Stomach (tissue), 9 donors: ENCODE measurements around the gene STMP1. TPM values are rescaled to one million over a fixed set of nuclear protein-coding genes. Genes with fewer than 3 reads are reported as not detected.

Source experiments
- DNase-seq, 2 donors: peaks; one replicate each; pipeline versions ENCODE4 v3.0.0 to v3.0.0-alpha.2; 2013 to 2019
- H3K27ac ChIP-seq, 5 donors: fragments of 200-600 bp in 4 of 5; sonication (generic) in 4 of 5; one replicate each; pipeline ENCODE4 v1.5.1; 2013 to 2019; ENCODE audit warnings: mild to moderate bottlenecking in 1 of 5, moderate library complexity in 1 of 5
- H3K27me3 ChIP-seq, 3 donors: fragments of 200-600 bp; sonication (generic); one replicate each; pipeline ENCODE4 v1.5.1; 2017 to 2019; ENCODE audit warnings: mixed run types in 1 of 3
- H3K36me3 ChIP-seq, 4 donors: fragments of 200-600 bp; sonication (generic); 1 replicate in 3 of 4; 2 replicates in 1 of 4; pipeline ENCODE4 v1.5.1; 2016 to 2019
- H3K4me1 ChIP-seq, 4 donors: fragments of 200-600 bp; sonication (generic); one replicate each; pipeline ENCODE4 v1.5.1; 2016 to 2019
- H3K4me3 ChIP-seq, 4 donors: fragments of 200-600 bp; sonication (generic) in 3 of 4; one replicate each; pipeline ENCODE4 v1.5.1; 2016 to 2019; ENCODE audit warnings: mild to moderate bottlenecking in 1 of 4
- H3K9me3 ChIP-seq, 4 donors: fragments of 200-600 bp; sonication (generic); one replicate each; pipeline ENCODE4 v1.5.1; 2016 to 2019
- EP300 ChIP-seq: sonication (generic); formaldehyde crosslinking; IDR thresholded peaks from one replicate; pipeline ENCODE4 v1.6.1; 2017; ENCODE audit warnings: antibody characterized with exemption
- POLR2A ChIP-seq, 4 donors: fragments of 450-650 bp; IDR thresholded peaks; one replicate each; pipeline ENCODE4 v1.6.1; 2016; ENCODE audit warnings: antibody characterized with exemption in 4 of 4, control low read depth in 2 of 4, mild to moderate bottlenecking in 1 of 4, moderate library complexity in 1 of 4
- POLR2AphosphoS5 ChIP-seq, 3 donors: sonication (generic); formaldehyde crosslinking; IDR thresholded peaks; one replicate each; pipeline ENCODE4 v1.6.1; 2016; ENCODE audit warnings: antibody characterized with exemption in 3 of 3
- WGBS, 5 donors: extraction: QIAGEN DNeasy Blood & Tissue Kit in 3 of 5; methylation state at CpG; one replicate each; pipeline versions ENCODE4 v1.1.5 to v1.1.7; 2013 to 2018; 5-methylcytosine and 5-hydroxymethylcytosine counted together
- intact Hi-C: fragments of 100-400 bp; cut with DNase I; formaldehyde crosslinking; loops from one replicate; pipeline ENCODE4 v1.15.1; 2023; ENCODE audit warnings: low total_unique reads
- polyA plus RNA-seq, 3 donors: library from polyadenylated mRNA; stranded (reverse); fragments of 200-250 nt; gene quantifications; one replicate each; pipeline ENCODE4 v1.2.3, GENCODE V29; 2013
- total RNA-seq, 5 donors: library from RNA; depleted of rRNA; stranded (reverse); fragments of >200 nt; gene quantifications; one replicate each; pipeline versions ENCODE4 v1.1.0 to v1.2.3, GENCODE V29; 2014 to 2016
- TF ChIP-seq, protein P1 (sequence below), 7 experiments: fragments of 450-650 bp in 4 of 7; fragments of 200-600 bp in 3 of 7; sonication (generic) in 3 of 7; IDR thresholded peaks; one replicate each; pipeline ENCODE4 v1.5.1; 2016 to 2019; ENCODE audit warnings: antibody characterized with exemption in 7 of 7, control low read depth in 2 of 7, mild to moderate bottlenecking in 1 of 7
- donor health status: healthy with polysubstance abuse.
- donor health status: Bipolar disorder and iron deficiency.
- donor health status: healthy.

Gene STMP1
- total and polyA plus RNA-seq, 8 donors = 3.5 to 42.0 (median 18.0) TPM

DNA sequence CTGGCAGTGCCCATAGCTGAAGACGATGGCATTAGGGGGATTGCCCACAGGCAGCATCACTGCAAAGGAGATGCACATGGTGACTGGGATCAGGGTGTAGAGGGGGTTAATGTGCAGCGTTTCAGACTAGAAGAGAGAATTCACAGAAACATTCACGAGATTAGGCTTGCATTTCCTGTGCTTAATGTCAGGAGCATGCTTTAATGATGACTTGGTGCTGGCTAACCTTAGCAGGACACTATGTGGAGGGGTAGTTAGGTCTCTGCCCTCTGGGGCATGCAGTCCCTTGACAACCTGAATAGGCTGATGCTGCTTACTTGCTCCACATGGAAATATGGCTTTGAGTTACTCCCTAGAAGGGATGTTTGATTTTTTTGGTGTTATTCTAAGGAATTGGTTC lies 21.8 kb downstream of the STMP1 start:
- TF ChIP-seq, protein P1, sequence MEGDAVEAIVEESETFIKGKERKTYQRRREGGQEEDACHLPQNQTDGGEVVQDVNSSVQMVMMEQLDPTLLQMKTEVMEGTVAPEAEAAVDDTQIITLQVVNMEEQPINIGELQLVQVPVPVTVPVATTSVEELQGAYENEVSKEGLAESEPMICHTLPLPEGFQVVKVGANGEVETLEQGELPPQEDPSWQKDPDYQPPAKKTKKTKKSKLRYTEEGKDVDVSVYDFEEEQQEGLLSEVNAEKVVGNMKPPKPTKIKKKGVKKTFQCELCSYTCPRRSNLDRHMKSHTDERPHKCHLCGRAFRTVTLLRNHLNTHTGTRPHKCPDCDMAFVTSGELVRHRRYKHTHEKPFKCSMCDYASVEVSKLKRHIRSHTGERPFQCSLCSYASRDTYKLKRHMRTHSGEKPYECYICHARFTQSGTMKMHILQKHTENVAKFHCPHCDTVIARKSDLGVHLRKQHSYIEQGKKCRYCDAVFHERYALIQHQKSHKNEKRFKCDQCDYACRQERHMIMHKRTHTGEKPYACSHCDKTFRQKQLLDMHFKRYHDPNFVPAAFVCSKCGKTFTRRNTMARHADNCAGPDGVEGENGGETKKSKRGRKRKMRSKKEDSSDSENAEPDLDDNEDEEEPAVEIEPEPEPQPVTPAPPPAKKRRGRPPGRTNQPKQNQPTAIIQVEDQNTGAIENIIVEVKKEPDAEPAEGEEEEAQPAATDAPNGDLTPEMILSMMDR (IDR thresholded peaks at IDR 0.05) = no peak
- TF ChIP-seq POLR2A (IDR thresholded peaks at IDR 0.05) (no peak), EP300 (no peak), POLR2AphosphoS5 (IDR thresholded peaks at IDR 0.05) (no peak)
- no peak overlapping the region for H3K27ac ChIP-seq
- H3K4me1 ChIP-seq = peaks cover 0 to 22% (median 11%) of the 10 kb centered on the region in 4 donors
- no peaks in the 10 kb centered on the region for H3K27me3 ChIP-seq
- no peaks in the 10 kb centered on the region for H3K9me3 ChIP-seq
- no peak for DNase-seq
- H3K36me3 ChIP-seq = peaks cover 0 to 23% (median 11%) of the 10 kb centered on the region in 4 donors
- 46 to 73% (median 67%) methylated on average over 3 of the region's 3 CpGs for WGBS, 5 donors
- intact Hi-C loops = no loop called here
- H3K4me3 ChIP-seq = no peak overlapping the region

DNA sequence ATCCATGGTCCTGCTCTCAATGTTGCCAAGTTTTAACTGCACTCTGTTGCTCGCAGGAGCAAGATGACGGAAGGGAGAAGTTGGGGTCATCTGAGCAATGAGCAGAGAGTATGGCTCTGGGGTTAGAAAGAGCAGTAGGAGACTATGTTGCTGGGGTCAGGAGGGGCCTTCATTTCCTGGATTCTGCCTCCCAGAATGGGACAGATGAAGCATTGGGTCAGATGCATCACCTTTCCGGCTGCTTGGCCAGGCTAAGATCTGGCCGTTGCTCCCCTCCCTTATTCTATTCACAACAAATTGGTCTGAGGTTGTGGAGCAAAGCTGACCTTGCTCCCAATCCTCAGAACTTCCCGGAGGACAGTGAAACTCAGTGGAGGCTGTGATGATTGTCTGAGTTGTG lies 22.4 kb downstream of the STMP1 start:
- Histone ChIP-seq H3K4me3 (no peak overlapping the region), H3K27me3 (no peaks in the 10 kb centered on the region), H3K36me3 (peaks cover 0 to 29% (median 10%) of the 10 kb centered on the region in 4 donors), H3K9me3 (no peaks in the 10 kb centered on the region), H3K27ac (no peak overlapping the region), H3K4me1 (peaks cover 0 to 20% (median 9%) of the 10 kb centered on the region in 4 donors)
- intact Hi-C loops = no loop called here
- 87 to 92% (median 89%) methylated on average over 5 of the region's 5 CpGs for WGBS, 5 donors
- TF ChIP-seq EP300 = no peak
- no peak for TF ChIP-seq POLR2A (IDR thresholded peaks at IDR 0.05)
- TF ChIP-seq, protein P1 (IDR thresholded peaks at IDR 0.05) = no peak
- no peak for TF ChIP-seq POLR2AphosphoS5 (IDR thresholded peaks at IDR 0.05)
- no peak for DNase-seq

DNA sequence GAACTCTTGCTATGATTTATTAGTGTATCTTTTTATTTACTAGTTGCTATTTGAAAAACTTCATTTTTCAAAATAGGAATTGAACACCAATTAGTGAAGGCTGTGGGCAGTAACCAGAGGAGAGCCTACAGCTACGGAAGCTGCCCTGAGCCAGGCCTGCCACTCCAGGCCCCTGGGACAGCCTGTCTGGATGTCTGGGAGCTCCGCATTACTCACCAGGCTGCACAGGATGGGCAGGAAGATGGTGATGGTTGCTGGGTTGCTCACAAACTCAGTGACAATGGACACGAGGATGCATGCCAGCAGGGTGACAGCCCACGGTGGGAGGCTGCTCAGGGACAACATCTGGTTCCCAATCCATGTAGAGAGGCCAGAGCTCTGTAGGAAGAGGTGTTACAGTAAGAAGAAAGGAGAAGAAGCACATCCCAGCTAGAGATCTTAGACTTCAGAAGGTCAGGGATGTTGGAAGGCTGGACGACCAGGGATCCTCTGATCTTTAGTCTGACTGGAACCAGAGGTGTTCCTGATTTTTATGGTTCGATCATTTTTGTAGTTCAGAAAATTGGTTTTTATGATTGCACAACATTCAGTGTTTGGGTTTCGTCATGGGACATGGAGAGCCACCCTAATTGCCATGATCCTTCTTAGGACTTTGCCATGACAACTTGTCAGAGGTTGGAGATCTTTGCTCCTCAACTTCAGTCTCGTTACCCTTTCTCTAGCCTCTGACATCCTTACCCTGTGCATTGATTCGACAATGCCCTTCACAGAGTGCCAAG lies 23.2 kb downstream of the STMP1 start:
- 87 to 92% (median 90%) methylated on average over 9 of the region's 9 CpGs for WGBS, 5 donors
- H3K27me3 ChIP-seq = no peaks in the 10 kb centered on the region
- TF ChIP-seq, protein P1 (IDR thresholded peaks at IDR 0.05) = no peak
- TF ChIP-seq POLR2A (IDR thresholded peaks at IDR 0.05) = no peak
- no peak for TF ChIP-seq EP300
- TF ChIP-seq POLR2AphosphoS5 (IDR thresholded peaks at IDR 0.05) = no peak
- no peaks in the 10 kb centered on the region for H3K9me3 ChIP-seq
- peaks cover 0 to 20% (median 9%) of the 10 kb centered on the region in 4 donors for H3K4me1 ChIP-seq
- intact Hi-C loops = no loop called here
- no peak for DNase-seq
- peaks cover 0 to 31% (median 10%) of the 10 kb centered on the region in 4 donors for H3K36me3 ChIP-seq
- H3K4me3 ChIP-seq = no peak overlapping the region
- no peak overlapping the region for H3K27ac ChIP-seq

DNA sequence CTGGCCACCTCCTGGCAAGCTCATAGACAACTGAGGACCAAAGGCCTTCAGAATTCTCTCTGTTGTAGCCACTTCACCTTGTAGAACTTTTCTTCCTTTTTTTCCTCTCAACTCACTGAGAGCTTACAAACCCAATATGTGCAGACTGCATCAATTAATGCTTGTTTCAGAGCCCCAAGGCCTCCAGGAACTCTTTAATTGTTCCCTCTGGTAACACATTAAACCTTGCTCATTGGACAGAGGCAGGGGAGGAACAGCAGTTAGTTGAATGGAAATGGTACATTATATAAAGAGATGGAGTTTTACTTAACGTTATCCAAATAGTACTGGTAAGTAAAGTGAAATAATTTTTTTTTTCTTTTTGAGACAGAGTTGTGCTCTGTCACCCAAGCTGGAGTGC lies 25.2 kb downstream of the STMP1 start:
- intact Hi-C loops = no loop called here
- Histone ChIP-seq H3K4me1 (peaks cover 0 to 14% (median 9%) of the 10 kb centered on the region in 4 donors), H3K27ac (no peak overlapping the region), H3K36me3 (peaks cover 0 to 40% (median 20%) of the 10 kb centered on the region in 4 donors), H3K4me3 (no peak overlapping the region), H3K27me3 (no peaks in the 10 kb centered on the region), H3K9me3 (no peaks in the 10 kb centered on the region)
- DNase-seq = no peak
- no peak for TF ChIP-seq POLR2A (IDR thresholded peaks at IDR 0.05)
- TF ChIP-seq, protein P1 (IDR thresholded peaks at IDR 0.05) = no peak
- TF ChIP-seq EP300 = no peak
- TF ChIP-seq POLR2AphosphoS5 (IDR thresholded peaks at IDR 0.05) = no peak
- 0 to 46% (median 0%) methylated on average over 1 of the region's 1 CpG for WGBS, 5 donors
